HepG2 (cell line): ENCODE results near the gene ACP7. TPM values are rescaled to one million over a fixed set of nuclear protein-coding genes. Genes with fewer than 3 reads are reported as not detected.

Source experiments
- ATAC-seq: fragments of 200-7000 bp; cut with Tn5 transposase; 3 replicates; pipeline ENCODE4 v1.9.1; 2020; ENCODE audit warnings: mild to moderate bottlenecking, moderate library complexity
- BruUV-seq: library from RNA; stranded (reverse); fragments of 400-500 nt; replicated peaks from 2 replicates; lab custom pipeline; 2021; lab: Mats Ljungman, UMichigan
- CTCF ChIA-PET: fragments of 300-600 bp; formaldehyde crosslinking; extraction: SDS; loops from one replicate; lab custom pipeline; 2021; ENCODE audit warnings: low total read pairs, inconsistent platforms, low intra/inter-chr PET ratio; lab: Yijun Ruan, JAX
- POLR2A ChIA-PET: fragments of 350-600 bp; sonication (Branson Sonifier 250); formaldehyde crosslinking; loops from one replicate; lab custom pipeline; 2020; ENCODE audit warnings: antibody characterized with exemption, inconsistent platforms; lab: Yijun Ruan, JAX
- DNase-seq: peaks from one replicate; pipeline ENCODE4 v3.0.0-alpha.2; 2015; ENCODE audit warnings: low spot score
- FAIRE-seq: peaks from 3 replicates; lab custom pipeline; 2011; peaks lifted over from hg19 to GRCh38; lab: Jason Lieb, UNC
- H2AFZ ChIP-seq: one replicate; pipeline ENCODE4 v1.6.1; 2011; ENCODE audit warnings: low read length, inconsistent platforms
- H3K27ac ChIP-seq: fragments of 300-600 bp; 3 replicates; pipeline ENCODE4 v1.8.0; 2011; ENCODE audit warnings: mixed run types, mild to moderate bottlenecking, mixed read lengths, low read length, inconsistent platforms; ENCODE audit not compliant: insufficient read depth; ENCODE audit errors: extremely low read length
- H3K27me3 ChIP-seq, 2 experiments: fragments of 200-600 bp in 1 of 2; 2 replicates in 1 of 2; 3 replicates in 1 of 2; pipeline versions ENCODE4 v1.6.0 to v1.8.0; 2011; ENCODE audit warnings: low read length in 2 of 2, mild to moderate bottlenecking in 2 of 2, moderate library complexity in 2 of 2, inconsistent platforms in 1 of 2; ENCODE audit not compliant: insufficient read depth in 2 of 2, control insufficient read depth in 1 of 2
- H3K36me3 ChIP-seq, 2 experiments: fragments of 200-600 bp in 1 of 2; replicated peaks in 1 of 2; 2 replicates in 1 of 2; 3 replicates in 1 of 2; pipeline versions ENCODE4 v1.5.1 to v1.8.0; 2011; ENCODE audit warnings: low read length in 2 of 2, inconsistent platforms in 1 of 2; ENCODE audit not compliant: insufficient read depth in 2 of 2, control insufficient read depth in 1 of 2
- H3K4me1 ChIP-seq: 2 replicates; pipeline ENCODE4 v1.5.1; 2012; ENCODE audit warnings: low read length, inconsistent platforms; ENCODE audit not compliant: insufficient read depth
- H3K4me2 ChIP-seq: 2 replicates; pipeline ENCODE4 v1.6.0; 2011; ENCODE audit warnings: low read depth, low read length, inconsistent platforms
- H3K4me3 ChIP-seq, 3 experiments: fragments of 200-600 bp in 1 of 3; sonication (generic), shearing (Covaris generic) in 1 of 3; replicated peaks in 1 of 3; 2 replicates each; pipeline ENCODE4 v1.5.1; 2011 to 2016; ENCODE audit warnings: low read length in 3 of 3, inconsistent platforms in 2 of 3, low read depth in 2 of 3, mild to moderate bottlenecking in 2 of 3, control low read depth in 1 of 3, mixed read lengths in 1 of 3; ENCODE audit not compliant: insufficient read depth in 1 of 3
- H3K79me2 ChIP-seq: one replicate; pipeline ENCODE4 v1.6.1; 2011; ENCODE audit warnings: low read length, inconsistent platforms; ENCODE audit not compliant: insufficient read depth
- H3K9ac ChIP-seq: 2 replicates; pipeline ENCODE4 v1.6.0; 2011; ENCODE audit warnings: mild to moderate bottlenecking, low read depth, low read length, inconsistent platforms; ENCODE audit not compliant: insufficient read depth
- H3K9me3 ChIP-seq: 2 replicates; pipeline ENCODE4 v1.5.1; 2012; ENCODE audit warnings: mild to moderate bottlenecking, low read length
- H4K20me1 ChIP-seq: 2 replicates; pipeline ENCODE4 v1.6.0; 2011; ENCODE audit warnings: inconsistent platforms, mild to moderate bottlenecking, low read length, moderate library complexity; ENCODE audit not compliant: insufficient read depth
- E2F1 ChIP-seq: sonication (generic); formaldehyde crosslinking; IDR thresholded peaks from 2 replicates; pipeline ENCODE4 v1.5.0; 2020; ENCODE audit warnings: missing genetic modification reagents
- FOXA1 ChIP-seq, 2 experiments: fragments of 450-650 bp in 1 of 2; sonication (generic) in 1 of 2; formaldehyde crosslinking in 1 of 2; IDR thresholded peaks; 2 replicates each; pipeline versions ENCODE4 v1.4.0 to v1.6.1; 2016 to 2020; ENCODE audit warnings: missing genetic modification reagents in 1 of 2
- FOXA3 ChIP-seq: IDR thresholded peaks from 2 replicates; pipeline ENCODE4 v1.6.1; 2016; ENCODE audit warnings: missing genetic modification reagents, missing compliant biosample characterization
- HDAC2 ChIP-seq: sonication (generic); formaldehyde crosslinking; IDR thresholded peaks from 2 replicates; pipeline ENCODE4 v1.4.0; 2020; ENCODE audit warnings: missing genetic modification reagents
- HIC2 ChIP-seq: sonication (generic); formaldehyde crosslinking; IDR thresholded peaks from 2 replicates; pipeline ENCODE4 v1.9.0; 2022; ENCODE audit warnings: low read depth, missing genetic modification reagents
- NCOA2 ChIP-seq: sonication (generic); formaldehyde crosslinking; IDR thresholded peaks from 2 replicates; pipeline ENCODE4 v1.8.0; 2022; ENCODE audit warnings: inconsistent platforms
- PAXIP1 ChIP-seq: sonication (generic); formaldehyde crosslinking; conservative IDR thresholded peaks from 2 replicates; pipeline ENCODE4 v1.4.0; 2020; ENCODE audit warnings: mild to moderate bottlenecking, missing genetic modification reagents, moderate library complexity
- RELA ChIP-seq: sonication (generic); formaldehyde crosslinking; IDR thresholded peaks from 2 replicates; pipeline ENCODE4 v1.4.0; 2020; ENCODE audit warnings: missing genetic modification reagents
- SAP130 ChIP-seq: IDR thresholded peaks from 2 replicates; pipeline ENCODE4 v1.6.1; 2016; ENCODE audit warnings: low read depth
- SMAD3 ChIP-seq: sonication (generic); formaldehyde crosslinking; IDR thresholded peaks from 2 replicates; pipeline ENCODE4 v1.4.0; 2020; ENCODE audit warnings: missing genetic modification reagents
- TBL1XR1 ChIP-seq: fragments of 150-350 bp; IDR thresholded peaks from 2 replicates; pipeline ENCODE4 v1.6.1; 2014; ENCODE audit warnings: borderline replicate concordance, low read length; ENCODE audit not compliant: partially characterized antibody
- TBX2 ChIP-seq: sonication (generic); formaldehyde crosslinking; IDR thresholded peaks from 2 replicates; pipeline ENCODE4 v1.5.0; 2020; ENCODE audit warnings: missing genetic modification reagents, mild to moderate bottlenecking, borderline replicate concordance
- TEAD3 ChIP-seq: optimal IDR thresholded peaks from 2 replicates; pipeline ENCODE3; 2016; ENCODE audit warnings: borderline replicate concordance
- THRA ChIP-seq: sonication (generic); formaldehyde crosslinking; IDR thresholded peaks from 2 replicates; pipeline ENCODE4 v1.4.0; 2020; ENCODE audit warnings: missing genetic modification reagents, borderline replicate concordance
- ZNF530 ChIP-seq: sonication (generic); formaldehyde crosslinking; IDR thresholded peaks from 2 replicates; pipeline ENCODE4 v1.5.0; 2020; ENCODE audit warnings: low read depth, mild to moderate bottlenecking, missing genetic modification reagents
- WGBS: methylation state at CpG from one replicate; pipeline ENCODE4 v1.1.6; 2017; ENCODE audit warnings: low lambda C conversion rate; 5-methylcytosine and 5-hydroxymethylcytosine counted together
- in situ Hi-C: cut with HindIII; loops from 2 replicates; pipeline ENCODE4 v1.10.0; 2017; ENCODE audit warnings: low pct_unique_long_range_greater_than_20kb; ENCODE audit not compliant: extremely low pct_ligation_motif_present
- intact Hi-C: fragments of 100-400 bp; cut with micrococcal nuclease; formaldehyde crosslinking; loops from one replicate; pipeline ENCODE4 v1.10.0; 2022; ENCODE audit not compliant: unreplicated experiment
- polyA plus RNA-seq, 8 experiments: library from polyadenylated mRNA; depleted of rRNA in 3 of 8; stranded (reverse) in 7 of 8; unstranded in 1 of 8; fragments of >200 nt; fragmentation: Illumina TruSeq in 4 of 8; extraction: Trizol in 4 of 8; gene quantifications; 2 replicates each; pipeline versions ENCODE4 v1.2.1 to v1.2.3, GENCODE V29; 2011 to 2016; ENCODE audit warnings: low read depth in 4 of 8, missing spikeins in 1 of 8, mixed read lengths in 1 of 8; ENCODE audit not compliant: insufficient read depth in 1 of 8
- total RNA-seq, 5 experiments: library from RNA; depleted of rRNA; stranded (reverse); fragments of >200 nt; fragmentation: Illumina TruSeq; extraction: Trizol; gene quantifications; 2 replicates each; pipeline ENCODE4 v1.2.3, GENCODE V29; 2016; ENCODE audit warnings: low read depth in 1 of 5

Gene ACP7
- total and polyA plus RNA-seq, 2 of the 13 experiments (the other 11 are each of a cell fraction or from before 2014, with no cell fraction given) = not detected

- DNase-seq = peak; percentile 33
- no peak overlapping the region for H3K4me3 ChIP-seq
- POLR2A ChIA-PET = no interaction called here
- no peak overlapping the region for H3K9ac ChIP-seq
- 45% methylated on average over 7 of the region's 7 CpGs for WGBS
- H4K20me1 ChIP-seq = peaks cover 20% of the 10 kb centered on the region
- peaks cover 58% of the 10 kb centered on the region for H3K4me1 ChIP-seq
- no peak for FAIRE-seq
- H2AFZ ChIP-seq = peak overlapping the region; percentile 0
- ATAC-seq = no peak
- CTCF ChIA-PET = interaction anchor here (3.0 kb wide), 1 partner anchor 63 kb away, joined by 25 read pairs; no protein-coding TSS in a partner anchor
- intact Hi-C loops = loop anchor here (5.0 kb wide), 2 partner anchors 33 to 288 kb away; partner anchors contain the start of gene PLEKHG2
- no peaks in the 10 kb centered on the region for H3K9me3 ChIP-seq
- H3K4me2 ChIP-seq = peak overlapping the region; percentile 31
- H3K79me2 ChIP-seq = peaks cover 33% of the 10 kb centered on the region
- in situ Hi-C loops = loop anchor here (5.0 kb wide), 2 partner anchors 58 to 203 kb away; no protein-coding TSS in a partner anchor
- H3K36me3 ChIP-seq = 0 out of 5 replicates have a peak, but pooled peaks cover 0 to 3% of the 10 kb centered on the region in 2 experiments
- H3K27me3 ChIP-seq = no peaks in the 10 kb centered on the region
- no TSS peak for BruUV-seq
- H3K27ac ChIP-seq = no peak overlapping the region
- TF ChIP-seq HIC2 (CRISPR knock-in tag) (0 out of 2 replicates have a peak, but pooled peaks have one; percentile 25), SMAD3 (CRISPR knock-in tag) (no peak), TBX2 (peak; percentile 34; the same call in 1 of the 2 replicates), RELA (no peak), PAXIP1 (CRISPR knock-in tag) (0 out of 2 replicates have a peak, but pooled peaks have one; percentile 11), NCOA2 (no peak), TBL1XR1 (no peak), HDAC2 (peak; percentile 31; the same call in 1 of the 2 replicates), ZNF530 (CRISPR knock-in tag) (no peak), E2F1 (CRISPR knock-in tag) (no peak), FOXA1 (IDR thresholded peaks at IDR 0.05) (no peak), FOXA1 (CRISPR knock-in tag; IDR thresholded peaks at IDR 0.05) (peak; percentile 33; the same call in 1 of the 2 replicates), FOXA3 (CRISPR knock-in tag) (0 out of 2 replicates have a peak, but pooled peaks have one; percentile 19), TEAD3 (peak; percentile 55), THRA (CRISPR knock-in tag) (no peak), SAP130 (CRISPR knock-in tag) (no peak)
Measured at GRCh38 chr19:39124136-39124764, 40.1 kb downstream of the ACP7 start.
